ENCODE results near the gene ATP6V1E1.

Gene ATP6V1E1

DNA sequence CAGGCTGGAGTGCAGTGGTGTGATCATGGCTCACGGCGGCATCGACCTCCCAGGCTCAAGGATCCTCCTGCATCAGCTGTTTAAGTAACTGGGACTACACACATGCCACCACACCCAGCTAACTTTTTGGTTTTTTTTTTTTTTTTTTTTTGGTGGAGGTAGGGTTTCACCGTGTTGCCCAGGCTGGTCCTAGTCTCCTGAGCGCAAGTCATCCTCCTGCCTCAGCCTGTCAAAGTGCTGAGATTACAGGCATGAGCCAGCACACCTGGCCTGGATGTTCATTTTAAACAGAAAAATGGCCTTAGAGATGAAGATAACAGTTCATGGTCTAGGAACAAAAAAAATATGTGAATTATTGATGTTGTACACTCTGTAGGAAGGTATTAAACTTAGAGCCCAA, 78.9 kb downstream of the ATP6V1E1 start:
- H3K27me3 Mint-ChIP-seq: no peaks in the 10 kb centered on the region
- H3K27ac Mint-ChIP-seq: no peak overlapping the region
- H3K36me3 Mint-ChIP-seq: no peaks in the 10 kb centered on the region
- no peaks in the 10 kb centered on the region for H3K9me3 Mint-ChIP-seq (ENCODE audit: low read depth)
- H3K4me1 Mint-ChIP-seq (ENCODE audit: low read depth): no peaks in the 10 kb centered on the region
- H3K4me3 Mint-ChIP-seq: no peak overlapping the region

DNA sequence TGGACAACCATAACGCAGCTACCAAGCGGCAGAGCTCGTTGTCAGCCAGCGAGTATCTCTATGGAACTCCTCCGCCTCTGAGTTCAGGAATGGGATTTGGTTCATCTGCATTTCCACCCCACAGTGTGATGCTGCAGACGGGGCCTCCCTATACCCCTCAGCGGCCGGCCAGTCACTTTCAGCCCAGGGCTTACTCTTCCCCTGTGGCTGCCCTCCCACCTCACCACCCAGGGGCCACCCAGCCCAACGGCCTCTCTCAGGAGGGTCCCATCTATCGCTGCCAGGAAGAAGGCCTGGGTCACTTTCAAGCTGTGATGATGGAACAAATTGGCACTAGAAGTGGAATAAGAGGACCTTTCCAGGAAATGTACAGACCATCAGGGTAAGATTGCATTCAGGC, 79.4 kb downstream of the ATP6V1E1 start:
- Mint-ChIP-seq H3K27ac (no peak overlapping the region), H3K36me3 (no peaks in the 10 kb centered on the region), H3K4me3 (no peak overlapping the region), H3K9me3 (ENCODE audit: low read depth) (no peaks in the 10 kb centered on the region), H3K27me3 (no peaks in the 10 kb centered on the region), H3K4me1 (ENCODE audit: low read depth) (no peaks in the 10 kb centered on the region)

DNA sequence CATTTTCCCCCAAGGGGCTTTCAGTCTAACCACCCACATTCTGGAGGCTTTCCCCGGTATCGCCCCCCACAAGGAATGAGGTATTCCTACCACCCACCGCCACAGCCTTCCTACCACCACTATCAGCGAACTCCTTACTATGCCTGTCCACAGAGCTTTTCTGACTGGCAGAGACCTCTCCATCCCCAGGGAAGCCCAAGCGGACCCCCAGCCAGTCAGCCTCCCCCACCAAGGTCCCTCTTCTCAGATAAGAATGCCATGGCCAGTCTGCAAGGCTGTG, 79.9 kb downstream of the ATP6V1E1 start:
- H3K9me3 Mint-ChIP-seq (ENCODE audit: low read depth): no peaks in the 10 kb centered on the region

DNA sequence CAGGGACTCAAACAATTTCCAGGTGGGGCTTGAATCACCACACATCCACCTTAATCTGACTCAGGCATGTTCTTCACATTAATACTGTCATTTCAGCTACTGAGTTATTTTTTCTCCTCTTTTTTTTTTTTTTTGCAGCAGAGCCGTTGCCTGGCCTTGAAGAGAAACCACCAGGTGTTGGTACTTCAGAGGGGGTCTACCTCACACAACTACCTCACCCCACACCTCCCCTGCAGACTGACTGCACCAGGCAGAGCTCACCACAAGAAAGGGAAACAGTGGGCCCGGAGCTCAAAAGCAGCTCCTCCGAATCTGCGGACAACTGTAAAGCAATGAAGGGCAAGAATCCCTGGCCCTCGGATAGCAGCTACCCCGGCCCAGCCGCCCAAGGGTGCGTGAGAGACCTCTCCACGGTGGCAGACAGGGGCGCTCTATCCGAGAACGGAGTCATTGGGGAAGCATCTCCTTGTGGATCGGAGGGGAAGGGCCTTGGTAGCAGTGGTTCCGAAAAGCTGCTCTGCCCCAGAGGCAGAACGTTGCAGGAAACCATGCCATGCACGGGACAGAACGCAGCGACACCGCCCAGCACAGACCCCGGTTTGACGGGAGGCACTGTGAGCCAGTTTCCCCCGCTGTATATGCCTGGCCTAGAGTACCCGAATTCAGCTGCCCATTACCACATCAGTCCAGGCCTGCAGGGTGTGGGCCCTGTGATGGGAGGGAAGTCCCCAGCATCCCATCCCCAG, 80.4 kb downstream of the ATP6V1E1 start:
- Mint-ChIP-seq H3K9me3 (ENCODE audit: low read depth) (no peaks in the 10 kb centered on the region), H3K27me3 (no peaks in the 10 kb centered on the region), H3K4me3 (no peak overlapping the region), H3K36me3 (no peaks in the 10 kb centered on the region), H3K4me1 (ENCODE audit: low read depth) (no peaks in the 10 kb centered on the region), H3K27ac (no peak overlapping the region)

More for the DNA sequence above, 79.9 kb downstream of the ATP6V1E1 start:
- Mint-ChIP-seq H3K4me1 (ENCODE audit: low read depth) (no peaks in the 10 kb centered on the region), H3K27ac (no peak overlapping the region), H3K4me3 (no peak overlapping the region), H3K36me3 (no peaks in the 10 kb centered on the region), H3K27me3 (no peaks in the 10 kb centered on the region)

DNA sequence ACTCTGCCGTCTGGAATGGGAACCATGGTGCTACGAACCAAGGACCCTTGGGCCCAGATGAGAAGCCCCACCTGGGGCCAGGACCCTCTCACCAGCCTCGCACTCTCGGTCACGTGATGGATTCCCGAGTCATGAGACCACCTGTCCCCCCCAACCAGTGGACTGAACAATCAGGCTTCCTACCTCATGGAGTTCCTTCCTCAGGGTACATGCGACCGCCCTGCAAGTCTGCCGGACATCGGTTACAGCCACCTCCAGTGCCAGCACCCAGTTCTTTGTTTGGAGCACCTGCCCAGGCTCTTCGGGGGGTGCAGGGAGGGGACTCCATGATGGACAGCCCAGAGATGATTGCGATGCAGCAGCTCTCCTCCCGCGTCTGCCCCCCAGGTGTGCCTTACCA, 86.1 kb downstream of the ATP6V1E1 start:
- no peaks in the 10 kb centered on the region for H3K9me3 Mint-ChIP-seq (ENCODE audit: low read depth)
- H3K27ac Mint-ChIP-seq: no peak overlapping the region
- peaks cover 2% of the 10 kb centered on the region for H3K27me3 Mint-ChIP-seq
- H3K4me1 Mint-ChIP-seq (ENCODE audit: low read depth): no peaks in the 10 kb centered on the region
- no peaks in the 10 kb centered on the region for H3K36me3 Mint-ChIP-seq
- H3K4me3 Mint-ChIP-seq: no peak overlapping the region
